Measurements from ENCODE around the gene CERS2. TPM values are rescaled to one million over a fixed set of nuclear protein-coding genes. Genes with fewer than 3 reads are reported as not detected.

Gene CERS2
- total and polyA plus RNA-seq, 10 donors: 63.4 to 128 (median 86.3) TPM

DNA sequence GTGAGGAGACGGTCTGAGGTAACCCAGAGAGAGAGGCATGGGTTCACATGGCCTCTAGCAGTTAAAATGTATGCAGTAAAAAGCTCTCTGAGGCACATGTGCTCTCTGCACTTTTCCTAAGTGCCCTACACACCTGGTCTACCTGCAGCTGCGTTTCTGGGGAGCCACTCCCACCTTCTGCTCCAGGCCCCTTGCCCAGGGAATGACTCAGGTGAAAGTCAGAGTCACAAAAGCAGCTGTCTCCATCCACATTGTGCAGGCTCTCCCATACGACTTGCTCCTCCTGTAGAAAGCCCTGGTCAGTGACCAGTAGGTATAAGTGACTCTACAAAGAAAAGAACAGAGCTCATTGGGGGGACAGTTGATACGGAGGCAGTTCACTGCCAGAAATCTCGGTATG is 23.3 kb upstream of the CERS2 start:
- intact Hi-C loops (cut with DNase I; ENCODE audit: low total_unique reads): no loop called here
- H3K27ac ChIP-seq: no peak overlapping the region
- DNase-seq: no peak
- WGBS, 5 donors: 59 to 90% (median 69%) methylated on average over 4 to 5 of the region's 5 CpGs
- peaks cover 4 to 60% (median 34%) of the 10 kb centered on the region in 6 donors for H3K4me1 ChIP-seq
- H3K9me3 ChIP-seq: no peaks in the 10 kb centered on the region
- no peak for TF ChIP-seq POLR2A (IDR thresholded peaks at IDR 0.05)
- no peak overlapping the region for H3K4me3 ChIP-seq
- peaks cover 0 to 80% (median 28%) of the 10 kb centered on the region in 6 donors for H3K36me3 ChIP-seq
- H3K27me3 ChIP-seq (replicated peaks in 1 of 7): no peaks in the 10 kb centered on the region

GRCh38 chr1:150997126-150997872 is 22.7 kb upstream of the CERS2 start:
- TF ChIP-seq, protein P1, sequence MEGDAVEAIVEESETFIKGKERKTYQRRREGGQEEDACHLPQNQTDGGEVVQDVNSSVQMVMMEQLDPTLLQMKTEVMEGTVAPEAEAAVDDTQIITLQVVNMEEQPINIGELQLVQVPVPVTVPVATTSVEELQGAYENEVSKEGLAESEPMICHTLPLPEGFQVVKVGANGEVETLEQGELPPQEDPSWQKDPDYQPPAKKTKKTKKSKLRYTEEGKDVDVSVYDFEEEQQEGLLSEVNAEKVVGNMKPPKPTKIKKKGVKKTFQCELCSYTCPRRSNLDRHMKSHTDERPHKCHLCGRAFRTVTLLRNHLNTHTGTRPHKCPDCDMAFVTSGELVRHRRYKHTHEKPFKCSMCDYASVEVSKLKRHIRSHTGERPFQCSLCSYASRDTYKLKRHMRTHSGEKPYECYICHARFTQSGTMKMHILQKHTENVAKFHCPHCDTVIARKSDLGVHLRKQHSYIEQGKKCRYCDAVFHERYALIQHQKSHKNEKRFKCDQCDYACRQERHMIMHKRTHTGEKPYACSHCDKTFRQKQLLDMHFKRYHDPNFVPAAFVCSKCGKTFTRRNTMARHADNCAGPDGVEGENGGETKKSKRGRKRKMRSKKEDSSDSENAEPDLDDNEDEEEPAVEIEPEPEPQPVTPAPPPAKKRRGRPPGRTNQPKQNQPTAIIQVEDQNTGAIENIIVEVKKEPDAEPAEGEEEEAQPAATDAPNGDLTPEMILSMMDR (IDR thresholded peaks at IDR 0.05 in 8 of 11, conservative IDR thresholded peaks at IDR 0.05 in 3 of 11): no peak
- TF ChIP-seq POLR2A (IDR thresholded peaks at IDR 0.05) (no peak), POLR2AphosphoS5 (IDR thresholded peaks at IDR 0.05) (no peak)
- no peaks in the 10 kb centered on the region for H3K27me3 ChIP-seq (replicated peaks in 1 of 7)
- H3K9me3 ChIP-seq: no peaks in the 10 kb centered on the region
- intact Hi-C loops (cut with DNase I; ENCODE audit: low total_unique reads): no loop called here
- H3K4me1 ChIP-seq: peaks cover 0 to 53% (median 27%) of the 10 kb centered on the region in 6 donors
- no peak for DNase-seq
- H3K36me3 ChIP-seq: peaks cover 0 to 76% (median 28%) of the 10 kb centered on the region in 6 donors
- 86 to 92% (median 90%) methylated on average over 17 to 20 of the region's 20 CpGs for WGBS, 5 donors
- H3K27ac ChIP-seq: no peak overlapping the region
- no peak overlapping the region for H3K4me3 ChIP-seq

- peak overlapping the region in 2 of 8 donors; percentile 7 to 37 for H3K4me3 ChIP-seq
- H3K36me3 ChIP-seq: peaks cover 0 to 62% (median 28%) of the 10 kb centered on the region in 6 donors
- H3K27me3 ChIP-seq (replicated peaks in 1 of 7): no peaks in the 10 kb centered on the region
- WGBS, 5 donors: 39 to 49% (median 42%) methylated on average over 9 of the region's 9 CpGs
- H3K4me1 ChIP-seq: peaks cover 0 to 39% (median 19%) of the 10 kb centered on the region in 6 donors
- intact Hi-C loops (cut with DNase I; ENCODE audit: low total_unique reads): no loop called here
- no peaks in the 10 kb centered on the region for H3K9me3 ChIP-seq
- DNase-seq: no peak
- peak overlapping the region in 6 of 8 donors; percentile 22 to 60 (median 52) for H3K27ac ChIP-seq
- no peak for TF ChIP-seq POLR2AphosphoS5 (IDR thresholded peaks at IDR 0.05)
- TF ChIP-seq, protein P1 (IDR thresholded peaks at IDR 0.05 in 8 of 11, conservative IDR thresholded peaks at IDR 0.05 in 3 of 11): peak; percentile 75 to 95 (median 93)
- TF ChIP-seq POLR2A (IDR thresholded peaks at IDR 0.05): no peak
Measured at GRCh38 chr1:150995896-150996295, 21.3 kb upstream of the CERS2 start.

GRCh38 chr1:150995460-150995859 is 20.8 kb upstream of the CERS2 start:
- Histone ChIP-seq H3K4me1 (peaks cover 0 to 35% (median 19%) of the 10 kb centered on the region in 6 donors), H3K4me3 (peak overlapping the region in 2 of 8 donors; percentile 7 to 37), H3K27me3 (replicated peaks in 1 of 7) (no peaks in the 10 kb centered on the region), H3K27ac (peak overlapping the region in 6 of 8 donors; percentile 22 to 60 (median 52)), H3K36me3 (peaks cover 0 to 58% (median 28%) of the 10 kb centered on the region in 6 donors), H3K9me3 (no peaks in the 10 kb centered on the region)
- intact Hi-C loops (cut with DNase I; ENCODE audit: low total_unique reads): no loop called here
- 50 to 73% (median 59%) methylated on average over 4 of the region's 4 CpGs for WGBS, 5 donors
- TF ChIP-seq POLR2A (IDR thresholded peaks at IDR 0.05): no peak
- TF ChIP-seq, protein P1 (IDR thresholded peaks at IDR 0.05 in 8 of 11, conservative IDR thresholded peaks at IDR 0.05 in 3 of 11): no peak
- TF ChIP-seq POLR2AphosphoS5 (IDR thresholded peaks at IDR 0.05): no peak
- no peak for DNase-seq

All from spleen (tissue), 11 donors.